Nephron (organoid): Measurements from ENCODE around the gene SMYD4.
"Not testable (repeated sequence)": the region's sequence is repeated elsewhere in the genome, so short reads cannot be mapped to it uniquely, and the experiment has no call there.

ENCODE experiments used
- H3K27ac Mint-ChIP-seq, 3 experiments: 2 replicates each; pipeline ENCODE4 v1.8.0; 2020; ENCODE audit warnings: mixed read lengths in 3 of 3, mild to moderate bottlenecking in 2 of 3, moderate library complexity in 1 of 3
- H3K27me3 Mint-ChIP-seq: 2 replicates; pipeline ENCODE4 v1.8.0; 2021; ENCODE audit warnings: low read depth, mild to moderate bottlenecking, moderate library complexity, mixed read lengths
- H3K36me3 Mint-ChIP-seq: 2 replicates; pipeline ENCODE4 v1.8.0; 2020; ENCODE audit warnings: low read depth, mixed read lengths
- H3K4me1 Mint-ChIP-seq: 2 replicates; pipeline ENCODE4 v1.8.0; 2020; ENCODE audit warnings: mixed read lengths
- H3K4me3 Mint-ChIP-seq, 3 experiments: 2 replicates each; pipeline ENCODE4 v1.8.0; 2020; ENCODE audit warnings: mild to moderate bottlenecking in 3 of 3, mixed read lengths in 3 of 3, moderate library complexity in 2 of 3
- H3K9me3 Mint-ChIP-seq: 2 replicates; pipeline ENCODE4 v1.8.0; 2020; ENCODE audit warnings: mixed read lengths
- CTCF ChIP-seq, 3 experiments: fragments of 200-600 bp; sonication (generic); IDR thresholded peaks; one replicate each; pipeline ENCODE4 v1.5.0; 2021; ENCODE audit warnings: antibody characterized with exemption in 3 of 3; ENCODE audit not compliant: unreplicated experiment in 3 of 3

Gene SMYD4

GRCh38 chr17:1769822-1770477, 59.8 kb downstream of the SMYD4 start:
- H3K4me1 Mint-ChIP-seq = peaks cover 14% of the 10 kb centered on the region
- no peaks in the 10 kb centered on the region for H3K27me3 Mint-ChIP-seq
- peak overlapping the region; percentile 45 to 79 (median 69) for H3K27ac Mint-ChIP-seq
- TF ChIP-seq CTCF (IDR thresholded peaks at IDR 0.05; ENCODE audit: unreplicated experiment in 3 of 3) = no peak
- H3K4me3 Mint-ChIP-seq = no peak overlapping the region
- H3K9me3 Mint-ChIP-seq = no peaks in the 10 kb centered on the region
- H3K36me3 Mint-ChIP-seq = peaks cover 39% of the 10 kb centered on the region

- peaks cover 20% of the 10 kb centered on the region for H3K36me3 Mint-ChIP-seq
- peak overlapping the region in 1 of 3 experiments; percentile 34 for H3K27ac Mint-ChIP-seq
- peaks cover 23% of the 10 kb centered on the region for H3K4me1 Mint-ChIP-seq
- TF ChIP-seq CTCF (IDR thresholded peaks at IDR 0.05; ENCODE audit: unreplicated experiment in 3 of 3) = no peak
- H3K4me3 Mint-ChIP-seq = no peak overlapping the region
- peaks cover 6% of the 10 kb centered on the region for H3K27me3 Mint-ChIP-seq
- H3K9me3 Mint-ChIP-seq = no peaks in the 10 kb centered on the region
Measured at GRCh38 chr17:1767358-1767757, 62.3 kb downstream of the SMYD4 start.

- Mint-ChIP-seq H3K27ac (no peak overlapping the region), H3K36me3 (peaks cover 17% of the 10 kb centered on the region), H3K9me3 (no peaks in the 10 kb centered on the region), H3K4me1 (peaks cover 29% of the 10 kb centered on the region), H3K27me3 (peaks cover 6% of the 10 kb centered on the region), H3K4me3 (no peak overlapping the region)
- no peak for TF ChIP-seq CTCF (IDR thresholded peaks at IDR 0.05; ENCODE audit: unreplicated experiment in 3 of 3)
Measured at GRCh38 chr17:1766382-1767135, 63.1 kb downstream of the SMYD4 start.

- Mint-ChIP-seq H3K9me3 (no peaks in the 10 kb centered on the region), H3K27me3 (peaks cover 6% of the 10 kb centered on the region), H3K27ac (peak overlapping the region in 1 of 3 experiments; percentile 9), H3K4me3 (no peak overlapping the region), H3K36me3 (peaks cover 9% of the 10 kb centered on the region), H3K4me1 (peaks cover 35% of the 10 kb centered on the region)
- no peak for TF ChIP-seq CTCF (IDR thresholded peaks at IDR 0.05; ENCODE audit: unreplicated experiment in 3 of 3)
Measured at GRCh38 chr17:1765576-1765975, 64.1 kb downstream of the SMYD4 start.

- Mint-ChIP-seq H3K4me3 (peak overlapping the region; percentile 94 to 99 (median 97)), H3K27ac (peak overlapping the region; percentile 83 to 95 (median 91)), H3K4me1 (peaks cover 38% of the 10 kb centered on the region)
- not testable (repeated sequence) for H3K9me3 Mint-ChIP-seq, H3K27me3 Mint-ChIP-seq, H3K36me3 Mint-ChIP-seq
Measured at GRCh38 chr17:1764705-1765104, 65.0 kb downstream of the SMYD4 start.

GRCh38 chr17:1764284-1764683, 65.4 kb downstream of the SMYD4 start:
- peak overlapping the region; percentile 94 to 99 (median 97) for H3K4me3 Mint-ChIP-seq
- no peaks in the 10 kb centered on the region for H3K9me3 Mint-ChIP-seq
- peaks cover 38% of the 10 kb centered on the region for H3K4me1 Mint-ChIP-seq
- peaks cover 4% of the 10 kb centered on the region for H3K36me3 Mint-ChIP-seq
- peak overlapping the region; percentile 83 to 95 (median 91) for H3K27ac Mint-ChIP-seq
- peaks cover 6% of the 10 kb centered on the region for H3K27me3 Mint-ChIP-seq
- TF ChIP-seq CTCF (IDR thresholded peaks at IDR 0.05; ENCODE audit: unreplicated experiment in 3 of 3) = no peak
